ENCODE data around the gene SCN1A.

GRCh38 chr2:166044853-166045483, 82.9 kb downstream of the SCN1A start:
- TF ChIP-seq EP300 (IDR thresholded peaks at IDR 0.05; ENCODE audit: borderline replicate concordance in 1 of 2, control insufficient read depth in 1 of 2, low read depth in 2 of 2, low read length in 2 of 2) = no peak
- no peak for TF ChIP-seq STAT3 (IDR thresholded peaks at IDR 0.05; ENCODE audit: low read depth, low read length)
- TF ChIP-seq CTCF (IDR thresholded peaks at IDR 0.05 in 2 of 3, conservative IDR thresholded peaks at IDR 0.05 in 1 of 3; ENCODE audit: control insufficient read depth in 2 of 3, extremely low read depth in 1 of 3, insufficient read depth in 1 of 3, low read depth in 3 of 3, low read length in 3 of 3) = no peak
- TF ChIP-seq POLR2AphosphoS2 (IDR thresholded peaks at IDR 0.05; ENCODE audit: low read depth, low read length) = no peak
- no peak for TF ChIP-seq CHD2 (IDR thresholded peaks at IDR 0.05; ENCODE audit: borderline replicate concordance, low read depth, low read length)
- no peak for TF ChIP-seq SP1 (IDR thresholded peaks at IDR 0.05; ENCODE audit: low read depth, low read length)

Data from GM12878 (cell line).